ENCODE data around the gene UMOD. TPM values are rescaled to one million over a fixed set of nuclear protein-coding genes. Genes with fewer than 3 reads are reported as not detected.

The UMOD gene
- polyA plus RNA-seq, 1 donor (not counting 4 experiments of a cell fraction or from before 2014, with no cell fraction given) = not detected

DNA sequence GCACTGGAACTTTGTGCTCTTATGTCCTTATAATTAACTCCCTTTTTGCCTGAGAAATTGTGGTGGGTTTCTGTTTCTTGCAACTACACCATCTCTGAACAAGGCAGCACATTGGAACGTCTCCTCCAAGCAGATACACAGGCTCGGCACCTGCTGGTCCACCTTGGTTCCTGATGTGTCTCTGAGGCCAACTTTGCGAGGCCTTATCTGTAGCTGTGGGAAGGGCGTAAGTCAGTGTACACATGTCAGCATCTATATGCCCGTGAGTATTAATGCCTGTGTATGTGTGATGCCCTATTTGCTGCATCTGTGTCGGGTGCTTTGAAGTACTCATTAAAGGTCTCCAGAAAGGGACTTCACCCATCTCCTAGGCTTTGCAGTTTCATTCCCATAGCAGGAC lies 42.7 kb downstream of the UMOD start:
- H3K9me1 ChIP-seq (ENCODE audit: control insufficient read depth, extremely low read depth, insufficient read depth, low read length) = no peaks in the 10 kb centered on the region
- dilution Hi-C loops (cut with MboI; ENCODE audit: extremely low pct_ligation_motif_present, low sequenced_read_pairs) = no loop called here
- no peak overlapping the region for H3K4me3 ChIP-seq (ENCODE audit: control insufficient read depth in 2 of 3, extremely low read depth in 1 of 3, insufficient read depth in 2 of 3, low read depth in 1 of 3, low read length in 3 of 3)
- no peaks in the 10 kb centered on the region for H3K9me3 ChIP-seq (ENCODE audit: control insufficient read depth, low read depth, low read length)
- DNase-seq (ENCODE audit: low read depth, low spot score) (no peak), FAIRE-seq (no peak)
- no peak overlapping the region for H2AFZ ChIP-seq (ENCODE audit: control insufficient read depth, low read length)
- H3K27me3 ChIP-seq (ENCODE audit: control insufficient read depth, extremely low read depth, insufficient read depth, low read length) = no peaks in the 10 kb centered on the region
- H3K9ac ChIP-seq (ENCODE audit: control insufficient read depth, extremely low read depth, insufficient read depth, low read length) = no peak overlapping the region
- TF ChIP-seq, protein P1, sequence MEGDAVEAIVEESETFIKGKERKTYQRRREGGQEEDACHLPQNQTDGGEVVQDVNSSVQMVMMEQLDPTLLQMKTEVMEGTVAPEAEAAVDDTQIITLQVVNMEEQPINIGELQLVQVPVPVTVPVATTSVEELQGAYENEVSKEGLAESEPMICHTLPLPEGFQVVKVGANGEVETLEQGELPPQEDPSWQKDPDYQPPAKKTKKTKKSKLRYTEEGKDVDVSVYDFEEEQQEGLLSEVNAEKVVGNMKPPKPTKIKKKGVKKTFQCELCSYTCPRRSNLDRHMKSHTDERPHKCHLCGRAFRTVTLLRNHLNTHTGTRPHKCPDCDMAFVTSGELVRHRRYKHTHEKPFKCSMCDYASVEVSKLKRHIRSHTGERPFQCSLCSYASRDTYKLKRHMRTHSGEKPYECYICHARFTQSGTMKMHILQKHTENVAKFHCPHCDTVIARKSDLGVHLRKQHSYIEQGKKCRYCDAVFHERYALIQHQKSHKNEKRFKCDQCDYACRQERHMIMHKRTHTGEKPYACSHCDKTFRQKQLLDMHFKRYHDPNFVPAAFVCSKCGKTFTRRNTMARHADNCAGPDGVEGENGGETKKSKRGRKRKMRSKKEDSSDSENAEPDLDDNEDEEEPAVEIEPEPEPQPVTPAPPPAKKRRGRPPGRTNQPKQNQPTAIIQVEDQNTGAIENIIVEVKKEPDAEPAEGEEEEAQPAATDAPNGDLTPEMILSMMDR (optimal IDR thresholded peaks at IDR 0.05 in 1 of 3, IDR thresholded peaks at IDR 0.05 in 1 of 3, conservative IDR thresholded peaks at IDR 0.05 in 1 of 3; ENCODE audit: extremely low read depth in 1 of 3, insufficient read depth in 2 of 3, low read length in 3 of 3) = no peak
- no peak for TF ChIP-seq EZH2 (IDR thresholded peaks at IDR 0.05; ENCODE audit: low read length)
- no peaks in the 10 kb centered on the region for H3K79me2 ChIP-seq (ENCODE audit: control insufficient read depth, insufficient read depth, low read length)
- no peak overlapping the region for H3K4me2 ChIP-seq (ENCODE audit: control insufficient read depth, extremely low read depth, insufficient read depth, low read depth, low read length)
- H4K20me1 ChIP-seq (ENCODE audit: control insufficient read depth, extremely low read depth, insufficient read depth, low read length) = no peaks in the 10 kb centered on the region
- no peaks in the 10 kb centered on the region for H3K4me1 ChIP-seq (ENCODE audit: control insufficient read depth, extremely low read depth, insufficient read depth, low read length)
- no peak overlapping the region for H3K27ac ChIP-seq (ENCODE audit: control insufficient read depth, insufficient read depth, low read length)
- no peaks in the 10 kb centered on the region for H3K36me3 ChIP-seq (ENCODE audit: control insufficient read depth in 2 of 2, extremely low read depth in 1 of 2, insufficient read depth in 2 of 2, low read length in 2 of 2)

DNA sequence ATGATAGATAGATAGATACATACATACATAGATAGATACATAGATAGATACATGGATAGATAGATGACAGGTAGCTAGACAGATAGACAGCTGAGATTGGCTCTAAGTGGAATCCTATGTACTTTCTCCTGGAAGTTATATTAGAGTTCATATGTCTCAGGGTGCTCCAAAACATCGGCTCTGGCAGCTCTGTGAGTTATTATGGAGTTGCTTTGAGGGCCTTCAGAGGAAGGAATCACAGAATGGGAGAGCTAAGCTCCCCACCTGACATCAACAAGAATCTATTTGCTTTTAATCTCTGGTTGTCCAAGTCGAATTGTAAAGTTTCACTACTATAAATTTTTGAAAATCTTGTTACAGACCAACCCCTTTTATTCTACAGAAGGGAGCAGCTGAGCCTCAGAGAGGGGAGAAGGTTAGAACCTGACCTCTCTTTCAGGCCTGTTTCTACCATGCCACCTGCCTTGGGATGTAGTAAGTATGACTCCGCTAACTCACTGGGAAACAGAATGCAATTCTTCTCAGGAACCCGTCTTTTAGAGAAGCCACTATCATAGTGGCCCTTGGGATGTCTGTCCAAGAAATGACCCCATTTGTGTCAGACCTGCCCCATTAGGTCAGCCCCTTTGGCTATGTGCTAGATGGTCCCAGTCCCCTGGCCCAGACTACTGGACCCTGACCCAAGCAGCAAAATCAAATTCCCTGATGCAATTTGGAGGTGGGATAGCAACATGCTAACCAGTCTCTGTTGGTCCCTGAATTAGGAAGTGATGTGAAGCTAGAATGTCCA lies 43.5 kb downstream of the UMOD start:
- no peak overlapping the region for H3K4me3 ChIP-seq (ENCODE audit: control insufficient read depth in 2 of 3, extremely low read depth in 1 of 3, insufficient read depth in 2 of 3, low read depth in 1 of 3, low read length in 3 of 3)
- no peaks in the 10 kb centered on the region for H4K20me1 ChIP-seq (ENCODE audit: control insufficient read depth, extremely low read depth, insufficient read depth, low read length)
- H3K79me2 ChIP-seq (ENCODE audit: control insufficient read depth, insufficient read depth, low read length) = no peaks in the 10 kb centered on the region
- no peaks in the 10 kb centered on the region for H3K36me3 ChIP-seq (ENCODE audit: control insufficient read depth in 2 of 2, extremely low read depth in 1 of 2, insufficient read depth in 2 of 2, low read length in 2 of 2)
- H3K27ac ChIP-seq (ENCODE audit: control insufficient read depth, insufficient read depth, low read length) = no peak overlapping the region
- H3K9me3 ChIP-seq (ENCODE audit: control insufficient read depth, low read depth, low read length) = no peaks in the 10 kb centered on the region
- DNase-seq (ENCODE audit: low read depth, low spot score) (no peak), FAIRE-seq (no peak)
- dilution Hi-C loops (cut with MboI; ENCODE audit: extremely low pct_ligation_motif_present, low sequenced_read_pairs) = no loop called here
- no peaks in the 10 kb centered on the region for H3K4me1 ChIP-seq (ENCODE audit: control insufficient read depth, extremely low read depth, insufficient read depth, low read length)
- TF ChIP-seq, protein P1 (optimal IDR thresholded peaks at IDR 0.05 in 1 of 3, IDR thresholded peaks at IDR 0.05 in 1 of 3, conservative IDR thresholded peaks at IDR 0.05 in 1 of 3; ENCODE audit: extremely low read depth in 1 of 3, insufficient read depth in 2 of 3, low read length in 3 of 3) = no peak
- no peak for TF ChIP-seq EZH2 (IDR thresholded peaks at IDR 0.05; ENCODE audit: low read length)
- H2AFZ ChIP-seq (ENCODE audit: control insufficient read depth, low read length) = no peak overlapping the region
- no peak overlapping the region for H3K9ac ChIP-seq (ENCODE audit: control insufficient read depth, extremely low read depth, insufficient read depth, low read length)
- H3K9me1 ChIP-seq (ENCODE audit: control insufficient read depth, extremely low read depth, insufficient read depth, low read length) = no peaks in the 10 kb centered on the region
- no peaks in the 10 kb centered on the region for H3K27me3 ChIP-seq (ENCODE audit: control insufficient read depth, extremely low read depth, insufficient read depth, low read length)
- no peak overlapping the region for H3K4me2 ChIP-seq (ENCODE audit: control insufficient read depth, extremely low read depth, insufficient read depth, low read depth, low read length)

Measured in keratinocyte (primary cell).